Chondrocyte (in vitro differentiated cells): ENCODE data around the gene ZNF683. TPM values are rescaled to one million over a fixed set of nuclear protein-coding genes. Genes with fewer than 3 reads are reported as not detected.

Experiments used
- DNase-seq: peaks from one replicate; pipeline ENCODE4 v3.0.0; 2021; ENCODE audit warnings: mixed read lengths, low spot score
- H3K27ac Mint-ChIP-seq: one replicate; pipeline ENCODE4 v1.8.0; 2021; ENCODE audit warnings: mild to moderate bottlenecking, moderate library complexity, mixed read lengths; ENCODE audit not compliant: unreplicated experiment
- H3K27me3 Mint-ChIP-seq: 2 replicates; pipeline ENCODE4 v1.8.0; 2021; ENCODE audit warnings: low read depth, mixed read lengths
- H3K36me3 Mint-ChIP-seq: 2 replicates; pipeline ENCODE4 v1.8.0; 2021; ENCODE audit warnings: low read depth, mixed read lengths
- H3K4me1 Mint-ChIP-seq: 2 replicates; pipeline ENCODE4 v1.8.0; 2021; ENCODE audit warnings: low read depth, mild to moderate bottlenecking, mixed read lengths
- H3K4me3 Mint-ChIP-seq: one replicate; pipeline ENCODE4 v1.8.0; 2021; ENCODE audit warnings: mild to moderate bottlenecking, moderate library complexity, mixed read lengths; ENCODE audit not compliant: unreplicated experiment
- H3K9me3 Mint-ChIP-seq: 2 replicates; pipeline ENCODE4 v1.8.0; 2021; ENCODE audit warnings: low read depth, mixed read lengths
- CTCF ChIP-seq: fragments of 200-600 bp; sonication (generic); IDR thresholded peaks from 2 replicates; pipeline ENCODE4 v1.5.0; 2021; ENCODE audit warnings: antibody characterized with exemption, mild to moderate bottlenecking, moderate library complexity
- total RNA-seq: library from RNA; stranded (reverse); gene quantifications from 3 replicates; pipeline ENCODE4 v1.2.1, GENCODE V29; 2021

The ZNF683 gene
- total RNA-seq, 1 donor from 2014 or later = not detected

- no peak for DNase-seq
- no peak for TF ChIP-seq CTCF
- Mint-ChIP-seq H3K27ac (no peak overlapping the region), H3K9me3 (peaks cover 3% of the 10 kb centered on the region), H3K4me3 (no peak overlapping the region), H3K27me3 (no peaks in the 10 kb centered on the region), H3K4me1 (peaks cover 31% of the 10 kb centered on the region), H3K36me3 (no peaks in the 10 kb centered on the region)
Observed at GRCh38 chr1:26373789-26374188, 1.2 kb upstream of the ZNF683 start.

- Mint-ChIP-seq H3K4me3 (no peak overlapping the region), H3K4me1 (peaks cover 26% of the 10 kb centered on the region), H3K9me3 (peaks cover 3% of the 10 kb centered on the region), H3K27ac (no peak overlapping the region), H3K27me3 (no peaks in the 10 kb centered on the region), H3K36me3 (no peaks in the 10 kb centered on the region)
- no peak for DNase-seq
- no peak for TF ChIP-seq CTCF
Observed at GRCh38 chr1:26373281-26373680, 731 bp upstream of the ZNF683 start.

- Mint-ChIP-seq H3K9me3 (no peaks in the 10 kb centered on the region), H3K27me3 (no peaks in the 10 kb centered on the region), H3K4me3 (no peak overlapping the region), H3K36me3 (no peaks in the 10 kb centered on the region), H3K27ac (no peak overlapping the region), H3K4me1 (peaks cover 16% of the 10 kb centered on the region)
- no peak for TF ChIP-seq CTCF
- no peak for DNase-seq
Observed at GRCh38 chr1:26372039-26372438, 511 bp downstream of the ZNF683 start.

GRCh38 chr1:26370591-26371382 is 1.8 kb downstream of the ZNF683 start:
- H3K27me3 Mint-ChIP-seq = peaks cover 1% of the 10 kb centered on the region
- peaks cover 16% of the 10 kb centered on the region for H3K4me1 Mint-ChIP-seq
- no peaks in the 10 kb centered on the region for H3K36me3 Mint-ChIP-seq
- DNase-seq = no peak
- no peak overlapping the region for H3K4me3 Mint-ChIP-seq
- H3K27ac Mint-ChIP-seq = no peak overlapping the region
- no peak for TF ChIP-seq CTCF
- H3K9me3 Mint-ChIP-seq = no peaks in the 10 kb centered on the region

- DNase-seq = no peak
- no peaks in the 10 kb centered on the region for H3K36me3 Mint-ChIP-seq
- no peaks in the 10 kb centered on the region for H3K9me3 Mint-ChIP-seq
- H3K4me3 Mint-ChIP-seq = no peak overlapping the region
- H3K4me1 Mint-ChIP-seq = peaks cover 1% of the 10 kb centered on the region
- no peak overlapping the region for H3K27ac Mint-ChIP-seq
- no peak for TF ChIP-seq CTCF
- peaks cover 8% of the 10 kb centered on the region for H3K27me3 Mint-ChIP-seq
Observed at GRCh38 chr1:26368486-26368885, 4.1 kb downstream of the ZNF683 start.
